ENCODE data around the gene UBE2H. TPM values are rescaled to one million over a fixed set of nuclear protein-coding genes. Genes with fewer than 3 reads are reported as not detected.

The UBE2H gene
- total RNA-seq, 2 donors from 2014 or later = 77.9 to 84.2 TPM

- H3K27me3 Mint-ChIP-seq = no peaks in the 10 kb centered on the region
- no peak for ATAC-seq
- DNase-seq = no peak
- H3K4me3 Mint-ChIP-seq = no peak overlapping the region
- no peak overlapping the region for H3K27ac Mint-ChIP-seq
- peaks cover 8% of the 10 kb centered on the region for H3K4me1 Mint-ChIP-seq
- peaks cover 3% of the 10 kb centered on the region for H3K36me3 Mint-ChIP-seq (ENCODE audit: low read depth)
- no peaks in the 10 kb centered on the region for H3K9me3 ChIP-seq (ENCODE audit: control insufficient read depth, low read length, poor library complexity, severe bottlenecking)
These were observed 6.9 kb upstream of the UBE2H start for GRCh38 chr7:129959471-129960203.

- ATAC-seq (no peak), DNase-seq (no peak)
- Mint-ChIP-seq H3K4me1 (peaks cover 8% of the 10 kb centered on the region), H3K36me3 (ENCODE audit: low read depth) (peaks cover 3% of the 10 kb centered on the region), H3K4me3 (no peak overlapping the region), H3K27ac (no peak overlapping the region), H3K27me3 (no peaks in the 10 kb centered on the region)
- no peaks in the 10 kb centered on the region for H3K9me3 ChIP-seq (ENCODE audit: control insufficient read depth, low read length, poor library complexity, severe bottlenecking)
These were observed 6.1 kb upstream of the UBE2H start for GRCh38 chr7:129958643-129959470.

GRCh38 chr7:129955993-129956543, 3.3 kb upstream of the UBE2H start:
- Mint-ChIP-seq H3K4me1 (peaks cover 18% of the 10 kb centered on the region), H3K27ac (no peak overlapping the region), H3K27me3 (no peaks in the 10 kb centered on the region), H3K36me3 (ENCODE audit: low read depth) (peaks cover 2% of the 10 kb centered on the region), H3K4me3 (no peak overlapping the region)
- H3K9me3 ChIP-seq (ENCODE audit: control insufficient read depth, low read length, poor library complexity, severe bottlenecking) = no peaks in the 10 kb centered on the region
- DNase-seq = no peak
- ATAC-seq = no peak

- ATAC-seq (no peak), DNase-seq (peak in 2 of 3 donors; percentile 10 to 23)
- H3K36me3 Mint-ChIP-seq (ENCODE audit: low read depth) = peaks cover 2% of the 10 kb centered on the region
- H3K27ac Mint-ChIP-seq = no peak overlapping the region
- H3K9me3 ChIP-seq (ENCODE audit: control insufficient read depth, low read length, poor library complexity, severe bottlenecking) = no peaks in the 10 kb centered on the region
- H3K27me3 Mint-ChIP-seq = no peaks in the 10 kb centered on the region
- no peak overlapping the region for H3K4me3 Mint-ChIP-seq
- H3K4me1 Mint-ChIP-seq = peaks cover 12% of the 10 kb centered on the region
These were observed 591 bp downstream of the UBE2H start for GRCh38 chr7:129952086-129952652.

- H3K4me3 Mint-ChIP-seq = no peak overlapping the region
- H3K9me3 ChIP-seq (ENCODE audit: control insufficient read depth, low read length, poor library complexity, severe bottlenecking) = no peaks in the 10 kb centered on the region
- DNase-seq (no peak), ATAC-seq (no peak)
- no peak overlapping the region for H3K27ac Mint-ChIP-seq
- H3K27me3 Mint-ChIP-seq = no peaks in the 10 kb centered on the region
- peaks cover 12% of the 10 kb centered on the region for H3K4me1 Mint-ChIP-seq
- peaks cover 2% of the 10 kb centered on the region for H3K36me3 Mint-ChIP-seq (ENCODE audit: low read depth)
These were observed 1.3 kb downstream of the UBE2H start for GRCh38 chr7:129951226-129952085.

- no peaks in the 10 kb centered on the region for H3K27me3 Mint-ChIP-seq
- no peak overlapping the region for H3K27ac Mint-ChIP-seq
- no peak for ATAC-seq
- H3K9me3 ChIP-seq (ENCODE audit: control insufficient read depth, low read length, poor library complexity, severe bottlenecking) = no peaks in the 10 kb centered on the region
- no peak overlapping the region for H3K4me3 Mint-ChIP-seq
- peaks cover 12% of the 10 kb centered on the region for H3K4me1 Mint-ChIP-seq
- no peak for DNase-seq
- H3K36me3 Mint-ChIP-seq (ENCODE audit: low read depth) = peaks cover 2% of the 10 kb centered on the region
These were observed 1.9 kb downstream of the UBE2H start for GRCh38 chr7:129950933-129951225.

- Mint-ChIP-seq H3K36me3 (ENCODE audit: low read depth) (peaks cover 2% of the 10 kb centered on the region), H3K4me1 (peaks cover 12% of the 10 kb centered on the region), H3K4me3 (no peak overlapping the region), H3K27me3 (no peaks in the 10 kb centered on the region), H3K27ac (no peak overlapping the region)
- ATAC-seq (no peak), DNase-seq (no peak)
- no peaks in the 10 kb centered on the region for H3K9me3 ChIP-seq (ENCODE audit: control insufficient read depth, low read length, poor library complexity, severe bottlenecking)
These were observed 2.4 kb downstream of the UBE2H start for GRCh38 chr7:129950191-129950932.

- peaks cover 4% of the 10 kb centered on the region for H3K36me3 Mint-ChIP-seq (ENCODE audit: low read depth)
- H3K27me3 Mint-ChIP-seq = no peaks in the 10 kb centered on the region
- no peak overlapping the region for H3K27ac Mint-ChIP-seq
- DNase-seq = no peak
- H3K4me3 Mint-ChIP-seq = no peak overlapping the region
- no peaks in the 10 kb centered on the region for H3K9me3 ChIP-seq (ENCODE audit: control insufficient read depth, low read length, poor library complexity, severe bottlenecking)
- ATAC-seq = peak; percentile 2
- peaks cover 14% of the 10 kb centered on the region for H3K4me1 Mint-ChIP-seq
These were observed 3.2 kb downstream of the UBE2H start for GRCh38 chr7:129949292-129950133.

GRCh38 chr7:129948877-129949291, 3.9 kb downstream of the UBE2H start:
- H3K4me1 Mint-ChIP-seq = peaks cover 14% of the 10 kb centered on the region
- DNase-seq (peak; percentile 52 to 72 (median 66)), ATAC-seq (peak; percentile 79)
- no peak overlapping the region for H3K27ac Mint-ChIP-seq
- no peak overlapping the region for H3K4me3 Mint-ChIP-seq
- H3K9me3 ChIP-seq (ENCODE audit: control insufficient read depth, low read length, poor library complexity, severe bottlenecking) = no peaks in the 10 kb centered on the region
- H3K27me3 Mint-ChIP-seq = no peaks in the 10 kb centered on the region
- peaks cover 4% of the 10 kb centered on the region for H3K36me3 Mint-ChIP-seq (ENCODE audit: low read depth)

- DNase-seq (no peak), ATAC-seq (no peak)
- peaks cover 6% of the 10 kb centered on the region for H3K36me3 Mint-ChIP-seq (ENCODE audit: low read depth)
- H3K4me3 Mint-ChIP-seq = no peak overlapping the region
- peaks cover 16% of the 10 kb centered on the region for H3K4me1 Mint-ChIP-seq
- H3K27me3 Mint-ChIP-seq = no peaks in the 10 kb centered on the region
- H3K27ac Mint-ChIP-seq = no peak overlapping the region
- no peaks in the 10 kb centered on the region for H3K9me3 ChIP-seq (ENCODE audit: control insufficient read depth, low read length, poor library complexity, severe bottlenecking)
These were observed 4.4 kb downstream of the UBE2H start for GRCh38 chr7:129948338-129948737.

- ATAC-seq (no peak), DNase-seq (no peak)
- peaks cover 11% of the 10 kb centered on the region for H3K4me1 Mint-ChIP-seq
- H3K27ac Mint-ChIP-seq = no peak overlapping the region
- H3K4me3 Mint-ChIP-seq = no peak overlapping the region
- H3K27me3 Mint-ChIP-seq = no peaks in the 10 kb centered on the region
- H3K9me3 ChIP-seq (ENCODE audit: control insufficient read depth, low read length, poor library complexity, severe bottlenecking) = no peaks in the 10 kb centered on the region
- H3K36me3 Mint-ChIP-seq (ENCODE audit: low read depth) = peaks cover 6% of the 10 kb centered on the region
These were observed 5.1 kb downstream of the UBE2H start for GRCh38 chr7:129947701-129948100.
